ENCODE measurements around the gene ACHE. TPM values are rescaled to one million over a fixed set of nuclear protein-coding genes. Genes with fewer than 3 reads are reported as not detected.
A peak's percentile ranks its signal among the peaks of the same experiment; 100 is the strongest.

ACHE gene
- total RNA-seq, 1 experiment from 2014 or later = 10.4 TPM

DNA sequence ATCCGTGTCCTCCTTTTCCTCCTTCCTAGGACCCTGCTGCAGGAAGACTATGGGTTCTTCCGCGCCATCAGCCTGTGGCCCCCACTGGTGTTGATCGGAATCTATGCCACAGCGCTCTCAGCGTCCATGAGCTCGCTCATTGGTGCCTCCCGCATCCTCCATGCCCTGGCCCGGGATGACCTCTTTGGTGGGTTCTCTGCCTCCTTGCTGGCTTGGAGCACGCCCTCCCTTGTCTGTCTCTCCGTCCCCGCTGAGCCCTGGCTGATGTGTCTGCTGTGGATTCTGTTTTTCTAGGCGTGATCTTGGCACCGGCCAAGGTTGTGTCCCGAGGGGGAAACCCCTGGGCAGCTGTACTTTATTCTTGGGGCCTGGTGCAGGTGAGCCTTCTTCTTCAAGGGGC, 35.8 kb downstream of the ACHE start:
- TF ChIP-seq, protein P1, sequence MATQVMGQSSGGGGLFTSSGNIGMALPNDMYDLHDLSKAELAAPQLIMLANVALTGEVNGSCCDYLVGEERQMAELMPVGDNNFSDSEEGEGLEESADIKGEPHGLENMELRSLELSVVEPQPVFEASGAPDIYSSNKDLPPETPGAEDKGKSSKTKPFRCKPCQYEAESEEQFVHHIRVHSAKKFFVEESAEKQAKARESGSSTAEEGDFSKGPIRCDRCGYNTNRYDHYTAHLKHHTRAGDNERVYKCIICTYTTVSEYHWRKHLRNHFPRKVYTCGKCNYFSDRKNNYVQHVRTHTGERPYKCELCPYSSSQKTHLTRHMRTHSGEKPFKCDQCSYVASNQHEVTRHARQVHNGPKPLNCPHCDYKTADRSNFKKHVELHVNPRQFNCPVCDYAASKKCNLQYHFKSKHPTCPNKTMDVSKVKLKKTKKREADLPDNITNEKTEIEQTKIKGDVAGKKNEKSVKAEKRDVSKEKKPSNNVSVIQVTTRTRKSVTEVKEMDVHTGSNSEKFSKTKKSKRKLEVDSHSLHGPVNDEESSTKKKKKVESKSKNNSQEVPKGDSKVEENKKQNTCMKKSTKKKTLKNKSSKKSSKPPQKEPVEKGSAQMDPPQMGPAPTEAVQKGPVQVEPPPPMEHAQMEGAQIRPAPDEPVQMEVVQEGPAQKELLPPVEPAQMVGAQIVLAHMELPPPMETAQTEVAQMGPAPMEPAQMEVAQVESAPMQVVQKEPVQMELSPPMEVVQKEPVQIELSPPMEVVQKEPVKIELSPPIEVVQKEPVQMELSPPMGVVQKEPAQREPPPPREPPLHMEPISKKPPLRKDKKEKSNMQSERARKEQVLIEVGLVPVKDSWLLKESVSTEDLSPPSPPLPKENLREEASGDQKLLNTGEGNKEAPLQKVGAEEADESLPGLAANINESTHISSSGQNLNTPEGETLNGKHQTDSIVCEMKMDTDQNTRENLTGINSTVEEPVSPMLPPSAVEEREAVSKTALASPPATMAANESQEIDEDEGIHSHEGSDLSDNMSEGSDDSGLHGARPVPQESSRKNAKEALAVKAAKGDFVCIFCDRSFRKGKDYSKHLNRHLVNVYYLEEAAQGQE (IDR thresholded peaks at IDR 0.05; ENCODE audit: insufficient read depth in 1 of 2, low read depth in 2 of 2, low read length in 1 of 2) = no peak
- TF ChIP-seq, protein P2, sequence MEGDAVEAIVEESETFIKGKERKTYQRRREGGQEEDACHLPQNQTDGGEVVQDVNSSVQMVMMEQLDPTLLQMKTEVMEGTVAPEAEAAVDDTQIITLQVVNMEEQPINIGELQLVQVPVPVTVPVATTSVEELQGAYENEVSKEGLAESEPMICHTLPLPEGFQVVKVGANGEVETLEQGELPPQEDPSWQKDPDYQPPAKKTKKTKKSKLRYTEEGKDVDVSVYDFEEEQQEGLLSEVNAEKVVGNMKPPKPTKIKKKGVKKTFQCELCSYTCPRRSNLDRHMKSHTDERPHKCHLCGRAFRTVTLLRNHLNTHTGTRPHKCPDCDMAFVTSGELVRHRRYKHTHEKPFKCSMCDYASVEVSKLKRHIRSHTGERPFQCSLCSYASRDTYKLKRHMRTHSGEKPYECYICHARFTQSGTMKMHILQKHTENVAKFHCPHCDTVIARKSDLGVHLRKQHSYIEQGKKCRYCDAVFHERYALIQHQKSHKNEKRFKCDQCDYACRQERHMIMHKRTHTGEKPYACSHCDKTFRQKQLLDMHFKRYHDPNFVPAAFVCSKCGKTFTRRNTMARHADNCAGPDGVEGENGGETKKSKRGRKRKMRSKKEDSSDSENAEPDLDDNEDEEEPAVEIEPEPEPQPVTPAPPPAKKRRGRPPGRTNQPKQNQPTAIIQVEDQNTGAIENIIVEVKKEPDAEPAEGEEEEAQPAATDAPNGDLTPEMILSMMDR (IDR thresholded peaks at IDR 0.05) = no peak
- TF ChIP-seq SIN3A (IDR thresholded peaks at IDR 0.05; ENCODE audit: borderline replicate concordance, insufficient read depth, low read depth, low read length) = no peak
- no peak for TF ChIP-seq POLR2AphosphoS5 (IDR thresholded peaks at IDR 0.05; ENCODE audit: low read depth, low read length)
- TF ChIP-seq TCF7L2 (IDR thresholded peaks at IDR 0.05; ENCODE audit: low read depth, low read length) = no peak
- no peak overlapping the region for H3K4me3 ChIP-seq (ENCODE audit: low read depth in 2 of 2, low read length in 2 of 2)
- H3K4me1 ChIP-seq (ENCODE audit: control insufficient read depth, insufficient read depth, low read length) = no peaks in the 10 kb centered on the region
- no peaks in the 10 kb centered on the region for H3K36me3 ChIP-seq (ENCODE audit: control insufficient read depth, insufficient read depth, low read length)
- BruUV-seq (replicated peaks) = no TSS peak
- intact Hi-C loops (cut with micrococcal nuclease; ENCODE audit: unreplicated experiment) = no loop called here
- DNase-seq (ENCODE audit: low read depth, low spot score) (no peak), ATAC-seq (peak; percentile 30; the same call in 1 of the 2 replicates)
- H3K27me3 ChIP-seq (ENCODE audit: control insufficient read depth, insufficient read depth, low read length) = no peaks in the 10 kb centered on the region
- no peak overlapping the region for H3K27ac ChIP-seq (ENCODE audit: low read length)
- POLR2A ChIA-PET = interaction anchor here (0.7 kb wide), 1 partner anchor 15 kb away, joined by 3 read pairs; the partner anchor contains the start of gene SRRT
- in situ Hi-C loops (cut with HindIII; ENCODE audit: low pct_unique_long_range_greater_than_20kb, low sequenced_read_pairs) = no loop called here
- CTCF ChIA-PET = interaction anchor here (0.6 kb wide), 1 partner anchor 168 kb away, joined by 6 read pairs; no protein-coding TSS in a partner anchor
- H3K9me3 ChIP-seq (ENCODE audit: control insufficient read depth, insufficient read depth, low read depth, low read length) = no peaks in the 10 kb centered on the region

DNA sequence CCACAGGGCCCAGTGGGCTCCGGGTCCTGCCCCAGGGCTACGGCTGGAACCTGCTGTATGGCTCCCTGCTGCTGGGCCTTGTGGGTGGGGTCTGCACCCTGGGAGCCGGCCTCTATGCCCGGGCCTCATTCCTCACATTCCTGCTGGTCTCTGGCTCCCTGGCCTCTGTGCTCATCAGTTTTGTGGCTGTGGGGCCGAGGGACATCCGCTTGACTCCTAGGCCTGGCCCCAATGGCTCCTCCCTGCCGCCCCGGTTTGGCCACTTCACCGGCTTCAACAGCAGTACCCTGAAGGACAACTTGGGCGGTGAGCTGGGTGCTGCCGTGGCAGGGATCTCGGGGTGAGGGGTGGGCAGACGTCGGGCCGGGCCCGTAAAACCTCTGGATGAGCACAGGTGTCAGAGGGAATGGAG, 38.8 kb downstream of the ACHE start:
- no peak for ATAC-seq
- H3K4me3 ChIP-seq (ENCODE audit: low read depth in 2 of 2, low read length in 2 of 2) = no peak overlapping the region
- CTCF ChIA-PET = no interaction called here
- POLR2A ChIA-PET = no interaction called here
- no TSS peak for BruUV-seq (replicated peaks)
- no peaks in the 10 kb centered on the region for H3K9me3 ChIP-seq (ENCODE audit: control insufficient read depth, insufficient read depth, low read depth, low read length)
- H3K27ac ChIP-seq (ENCODE audit: low read length) = no peak overlapping the region
- H3K27me3 ChIP-seq (ENCODE audit: control insufficient read depth, insufficient read depth, low read length) = no peaks in the 10 kb centered on the region
- H3K36me3 ChIP-seq (ENCODE audit: control insufficient read depth, insufficient read depth, low read length) = no peaks in the 10 kb centered on the region
- H3K4me1 ChIP-seq (ENCODE audit: control insufficient read depth, insufficient read depth, low read length) = no peaks in the 10 kb centered on the region; the same call in 1 of the 2 replicates
- intact Hi-C loops (cut with micrococcal nuclease; ENCODE audit: unreplicated experiment) (no loop called here), in situ Hi-C loops (cut with HindIII; ENCODE audit: low pct_unique_long_range_greater_than_20kb, low sequenced_read_pairs) (no loop called here)
- no peak for TF ChIP-seq TCF7L2 (IDR thresholded peaks at IDR 0.05; ENCODE audit: low read depth, low read length)
- no peak for DNase-seq (ENCODE audit: low read depth, low spot score)

DNA sequence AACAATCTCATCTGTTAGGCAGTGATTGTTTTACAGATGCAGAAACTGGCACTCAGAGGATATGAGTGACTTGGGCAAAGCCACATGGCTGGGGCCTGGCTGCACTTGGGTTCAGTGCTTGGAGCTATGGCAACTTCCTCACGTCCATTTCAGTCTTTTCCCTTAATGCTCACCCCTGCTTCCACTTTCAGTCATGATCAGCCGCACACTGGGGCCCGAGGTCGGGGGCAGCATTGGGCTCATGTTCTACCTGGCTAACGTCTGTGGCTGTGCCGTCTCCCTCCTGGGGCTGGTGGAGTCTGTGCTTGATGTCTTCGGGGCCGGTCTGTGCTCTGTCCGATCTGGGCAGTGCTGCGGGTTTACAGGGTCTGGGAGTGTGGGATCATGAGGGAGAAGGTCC, 40.2 kb downstream of the ACHE start:
- no peaks in the 10 kb centered on the region for H3K27me3 ChIP-seq (ENCODE audit: control insufficient read depth, insufficient read depth, low read length)
- TF ChIP-seq TCF7L2 (IDR thresholded peaks at IDR 0.05; ENCODE audit: low read depth, low read length) = no peak
- TF ChIP-seq, protein P1 (IDR thresholded peaks at IDR 0.05; ENCODE audit: insufficient read depth in 1 of 2, low read depth in 2 of 2, low read length in 1 of 2) = no peak
- TF ChIP-seq, protein P2 (IDR thresholded peaks at IDR 0.05) = no peak
- TF ChIP-seq POLR2AphosphoS5 (IDR thresholded peaks at IDR 0.05; ENCODE audit: low read depth, low read length) = no peak
- no peak for TF ChIP-seq SIN3A (IDR thresholded peaks at IDR 0.05; ENCODE audit: borderline replicate concordance, insufficient read depth, low read depth, low read length)
- CTCF ChIA-PET = no interaction called here
- no TSS peak for BruUV-seq (replicated peaks)
- in situ Hi-C loops (cut with HindIII; ENCODE audit: low pct_unique_long_range_greater_than_20kb, low sequenced_read_pairs) = no loop called here
- DNase-seq (ENCODE audit: low read depth, low spot score) = no peak
- intact Hi-C loops (cut with micrococcal nuclease; ENCODE audit: unreplicated experiment) = no loop called here
- peaks cover 3% of the 10 kb centered on the region; the same call in 1 of the 2 replicates for H3K4me1 ChIP-seq (ENCODE audit: control insufficient read depth, insufficient read depth, low read length)
- no peak overlapping the region for H3K4me3 ChIP-seq (ENCODE audit: low read depth in 2 of 2, low read length in 2 of 2)
- no peaks in the 10 kb centered on the region for H3K36me3 ChIP-seq (ENCODE audit: control insufficient read depth, insufficient read depth, low read length)
- H3K27ac ChIP-seq (ENCODE audit: low read length) = no peak overlapping the region
- ATAC-seq = no peak
- H3K9me3 ChIP-seq (ENCODE audit: control insufficient read depth, insufficient read depth, low read depth, low read length) = no peaks in the 10 kb centered on the region
- POLR2A ChIA-PET = interaction anchor here (1.1 kb wide), 1 partner anchor 19 kb away, joined by 9 read pairs; the partner anchor contains the start of gene SRRT
